Activated T-cell treated with anti-CD3 and anti-CD28 coated beads for 24 hours (primary cell): ENCODE results near the gene TMPRSS7.

Source experiments
- DNase-seq: peaks from one replicate; pipeline ENCODE4 v3.0.0-alpha.2; 2020; ENCODE audit warnings: low read depth

Gene TMPRSS7

DNA sequence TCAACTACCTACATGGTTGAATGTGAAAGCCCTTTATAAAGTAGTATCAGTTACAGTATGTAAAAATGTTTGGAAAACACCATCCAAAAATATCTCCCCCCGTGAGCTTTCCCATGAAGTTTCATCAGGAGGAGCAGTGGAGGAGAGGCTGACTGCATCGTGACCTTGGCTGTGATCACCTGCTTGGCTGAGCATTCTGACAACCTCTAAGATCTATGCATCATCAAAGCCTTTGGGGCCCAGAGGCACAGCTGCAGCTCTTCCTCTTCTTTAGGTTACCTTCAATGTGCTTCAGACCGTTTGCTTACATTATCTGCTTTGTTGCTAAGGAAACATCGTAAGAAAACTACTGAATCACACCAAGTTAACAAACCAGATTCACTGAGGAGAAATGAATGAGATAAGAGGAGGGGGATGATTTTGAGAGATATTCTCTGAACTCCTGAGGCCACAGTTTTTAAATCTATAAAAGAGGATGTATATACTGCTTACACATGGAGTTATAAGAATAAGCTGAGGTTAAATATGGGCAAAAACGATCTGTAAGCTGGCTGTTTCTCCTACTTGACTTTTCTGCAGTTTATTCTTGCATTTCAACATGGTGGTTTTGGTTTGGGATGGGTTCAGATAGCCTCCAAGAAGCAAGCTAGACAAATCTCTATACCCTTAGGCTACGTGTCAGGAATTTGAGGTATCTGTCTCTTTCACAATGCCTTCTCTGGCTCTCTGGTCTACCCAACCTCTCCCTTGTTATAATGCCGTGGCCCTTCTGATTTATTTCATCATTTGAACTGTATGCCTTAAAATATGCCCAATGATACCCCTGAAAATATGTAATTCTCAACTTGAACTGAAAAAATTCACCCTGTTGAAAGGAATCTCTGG lies 94.5 kb downstream of the TMPRSS7 start:
- DNase-seq, result peak; percentile 33

DNA sequence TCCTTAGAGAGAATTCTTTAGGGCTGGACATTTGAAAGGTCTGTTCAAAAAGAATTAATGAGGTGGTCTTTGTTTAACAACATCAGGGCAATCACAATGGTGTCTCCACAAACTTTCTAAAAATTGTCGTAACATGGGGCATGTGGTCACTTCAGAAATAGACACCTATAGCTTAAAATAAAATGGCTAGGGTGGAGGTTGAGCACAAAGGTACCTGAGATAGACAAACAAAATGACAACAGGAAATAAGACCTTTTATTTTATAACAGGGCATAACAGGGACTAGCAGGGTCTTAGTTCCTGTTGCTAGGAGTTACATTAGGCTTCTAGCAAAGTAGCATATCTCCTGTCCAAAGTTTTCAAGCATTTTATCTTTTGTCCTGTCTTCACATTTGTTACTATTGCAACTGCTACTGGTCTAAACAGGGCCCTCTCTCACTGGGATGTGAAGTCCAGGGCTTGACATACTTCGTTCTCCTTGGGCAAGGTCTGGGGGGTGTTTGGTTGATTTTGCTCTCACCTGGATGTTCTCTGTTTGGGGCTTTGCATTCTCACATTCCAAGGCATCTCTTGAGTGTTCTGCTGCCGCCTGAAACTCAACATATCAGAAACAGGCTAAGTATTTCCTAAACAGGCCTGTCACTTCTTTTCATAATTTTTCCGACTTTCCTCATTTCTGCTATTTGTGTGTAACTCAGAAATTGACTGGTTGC lies 95.5 kb downstream of the TMPRSS7 start:
- DNase-seq, result no peak

DNA sequence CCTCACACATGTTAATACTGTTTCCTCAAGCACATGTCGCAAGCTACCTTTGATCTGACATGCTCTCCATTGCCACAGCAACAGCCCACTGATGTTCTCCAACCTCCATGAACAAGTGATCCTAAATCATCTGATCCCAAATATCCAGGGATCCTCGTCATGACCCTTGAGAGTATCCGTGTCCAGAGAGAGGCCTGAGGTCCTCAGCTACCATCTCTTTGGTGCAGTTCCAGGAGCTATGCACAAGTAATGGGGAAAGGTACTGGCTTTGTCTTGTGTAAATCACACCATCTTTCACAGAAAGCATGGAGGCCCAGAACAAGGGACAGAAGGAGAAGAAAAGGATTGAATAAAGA lies 96.1 kb downstream of the TMPRSS7 start:
- DNase-seq, result no peak
